ENCODE data around the gene SLC25A21.

SLC25A21 gene

DNA sequence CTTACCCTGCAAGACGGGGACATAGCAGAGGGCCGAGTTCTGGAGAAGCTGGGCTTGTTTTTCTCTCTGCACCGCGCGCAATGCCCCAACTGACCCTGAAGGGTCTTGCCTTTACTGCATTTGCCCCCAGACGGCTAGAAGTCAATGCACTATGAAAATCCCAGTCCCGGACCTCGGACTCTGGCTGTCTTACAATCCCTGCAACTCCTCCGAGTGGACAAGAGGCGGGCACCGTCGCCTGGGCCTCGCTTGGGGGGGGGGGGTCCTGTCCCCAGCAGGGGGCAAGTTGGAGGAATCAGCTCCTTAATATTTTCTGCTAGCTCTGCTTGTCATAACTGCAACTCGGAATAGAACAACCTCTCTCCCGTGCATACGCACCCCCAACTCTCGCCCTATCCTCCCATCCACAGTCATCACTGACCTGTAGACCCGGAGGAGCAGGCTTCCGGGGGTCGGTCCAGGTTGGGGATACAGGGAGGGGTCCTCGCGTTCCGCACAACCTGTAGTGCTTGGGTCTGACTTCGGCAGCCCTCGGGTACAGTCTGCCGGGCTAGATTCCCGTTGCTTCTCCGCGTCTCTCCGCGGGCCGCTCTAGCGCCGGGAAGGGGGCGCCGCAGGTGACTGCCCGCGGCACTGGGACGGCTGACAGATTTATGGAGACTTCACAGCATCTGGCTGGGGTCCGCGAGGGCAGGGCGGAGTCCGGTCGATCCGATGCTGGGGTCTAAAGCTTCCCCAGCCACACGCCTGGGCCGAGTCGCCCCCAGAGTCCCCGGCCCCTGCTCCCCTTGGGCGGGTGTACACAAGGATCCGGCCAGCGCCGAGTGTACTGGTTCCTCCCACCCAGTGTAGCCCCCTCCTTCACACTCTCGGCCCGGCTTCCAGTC, 514.0 kb downstream of the SLC25A21 start:
- DNase-seq, result no peak

DNA sequence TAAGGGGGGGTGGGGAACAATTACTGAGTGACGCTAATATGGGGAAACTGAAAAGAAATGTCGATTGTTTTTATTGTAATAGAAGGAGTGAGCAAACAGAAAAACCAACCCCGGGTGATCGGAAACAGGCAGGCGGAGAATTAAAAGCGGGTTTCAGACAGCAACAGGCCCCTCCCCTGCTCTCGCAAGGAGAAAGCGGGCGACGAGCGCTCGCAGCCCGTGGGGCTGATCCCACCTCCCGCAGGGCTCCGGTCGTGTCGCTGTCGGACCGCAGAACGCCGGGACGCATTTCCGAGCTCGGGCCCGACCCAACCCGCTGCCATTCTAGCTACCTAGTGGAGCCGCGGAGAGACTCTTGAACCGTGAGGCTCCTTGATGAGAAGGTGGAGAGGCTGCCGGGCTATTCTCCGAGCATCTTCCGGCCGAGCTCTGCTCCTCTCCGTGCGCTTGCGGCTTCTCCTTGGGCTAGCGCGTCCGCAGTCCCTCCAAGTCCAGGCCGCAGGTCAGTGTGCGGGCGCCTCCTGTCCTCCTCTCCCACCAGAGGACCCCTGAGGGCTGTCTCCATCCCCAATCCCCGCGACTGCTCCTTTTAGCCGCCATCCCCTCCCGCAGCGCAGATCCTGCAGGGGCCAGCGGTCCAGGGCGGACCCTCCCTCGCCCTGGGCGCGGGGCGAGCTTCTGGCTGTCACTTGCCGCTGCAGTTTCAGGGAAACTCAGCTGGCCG, 514.8 kb downstream of the SLC25A21 start:
- DNase-seq, result no peak

DNA sequence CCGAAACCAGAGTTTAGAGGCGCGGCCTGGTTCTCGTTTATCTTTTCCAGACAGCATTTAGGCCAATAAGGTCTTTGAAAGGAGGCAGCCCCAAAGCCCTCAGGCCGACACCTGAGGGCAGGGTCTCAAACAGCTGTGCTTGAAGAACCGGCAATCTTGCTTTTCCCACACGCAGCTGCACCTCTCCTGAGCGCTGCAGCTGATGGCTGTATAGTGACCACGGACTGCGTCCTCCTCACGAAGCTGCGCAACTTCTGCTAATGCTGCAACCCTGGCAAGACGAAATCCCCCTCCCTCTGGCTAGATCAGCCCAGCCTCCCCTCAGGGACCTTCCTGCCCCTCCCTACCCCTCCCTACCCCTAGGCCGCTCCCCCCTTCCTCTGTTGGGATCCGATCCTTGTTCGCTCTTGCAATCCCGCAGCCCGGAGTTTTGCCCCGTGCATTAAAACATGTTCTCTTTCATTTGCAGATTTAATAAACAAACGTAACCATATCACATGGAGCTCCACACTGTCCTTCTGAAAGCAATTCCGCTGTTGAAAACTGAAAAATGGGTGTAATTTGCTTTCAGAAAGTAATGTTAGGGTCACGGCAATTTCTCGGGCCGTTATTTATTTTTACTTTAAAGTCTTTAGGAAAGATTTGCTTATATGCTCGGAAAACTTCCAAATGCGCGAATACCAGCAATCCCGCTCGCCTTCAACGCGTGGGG, 515.6 kb downstream of the SLC25A21 start:
- DNase-seq, result no peak

DNA sequence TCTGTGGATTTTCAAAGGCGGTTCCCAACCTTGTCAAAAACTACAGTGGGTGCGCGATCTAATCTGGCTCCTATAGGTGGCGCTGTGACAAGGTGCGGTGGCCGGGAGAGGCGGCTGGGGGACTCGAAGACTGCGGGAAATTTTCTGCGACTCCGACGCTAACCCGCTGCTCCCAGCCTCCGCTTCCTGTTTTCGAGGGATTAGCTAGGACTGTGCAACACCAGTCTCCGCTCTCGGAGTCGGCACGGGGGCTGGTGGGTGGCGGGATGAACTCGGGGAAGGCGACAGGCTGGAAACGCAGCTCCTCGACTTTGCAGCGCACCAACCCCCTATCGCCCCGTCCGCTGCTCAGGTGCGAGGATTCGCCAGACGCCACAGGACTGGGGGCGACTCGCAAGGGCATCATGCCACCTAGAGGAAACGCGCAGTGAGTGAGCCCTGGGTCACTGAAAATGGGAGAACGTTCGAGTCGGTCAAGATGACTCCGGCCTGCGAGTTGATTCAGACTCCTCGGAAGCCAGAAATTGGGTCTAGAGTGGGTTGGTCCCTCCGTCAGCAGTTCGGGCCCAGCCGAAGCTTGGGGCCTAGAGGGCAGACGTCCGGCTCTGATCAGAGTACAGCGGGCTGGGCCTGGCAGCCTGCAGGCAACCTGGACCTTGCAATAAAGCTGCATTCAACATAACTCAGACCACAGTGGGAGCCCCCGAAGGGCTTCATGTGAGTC, 516.3 kb downstream of the SLC25A21 start:
- DNase-seq, result no peak

DNA sequence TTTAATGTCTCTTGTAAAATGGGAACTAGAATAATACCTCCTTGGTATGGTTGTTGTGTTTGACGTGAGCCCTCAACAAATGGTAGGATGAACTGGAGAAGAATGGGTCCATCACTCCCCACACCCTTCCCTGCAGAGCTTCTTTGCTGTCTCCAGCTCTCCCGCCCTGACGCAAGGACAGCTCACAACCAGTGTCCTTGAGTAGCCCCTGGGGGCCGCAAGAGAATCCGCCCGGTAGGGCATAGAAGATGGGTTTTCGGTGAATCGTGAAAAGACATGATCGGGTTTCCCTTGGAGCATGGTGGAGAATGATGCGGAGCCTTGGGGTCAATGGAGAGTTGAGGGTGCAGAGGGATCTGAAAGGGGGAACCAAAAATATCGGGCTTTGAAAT, 516.8 kb downstream of the SLC25A21 start:
- DNase-seq, result no peak

DNA sequence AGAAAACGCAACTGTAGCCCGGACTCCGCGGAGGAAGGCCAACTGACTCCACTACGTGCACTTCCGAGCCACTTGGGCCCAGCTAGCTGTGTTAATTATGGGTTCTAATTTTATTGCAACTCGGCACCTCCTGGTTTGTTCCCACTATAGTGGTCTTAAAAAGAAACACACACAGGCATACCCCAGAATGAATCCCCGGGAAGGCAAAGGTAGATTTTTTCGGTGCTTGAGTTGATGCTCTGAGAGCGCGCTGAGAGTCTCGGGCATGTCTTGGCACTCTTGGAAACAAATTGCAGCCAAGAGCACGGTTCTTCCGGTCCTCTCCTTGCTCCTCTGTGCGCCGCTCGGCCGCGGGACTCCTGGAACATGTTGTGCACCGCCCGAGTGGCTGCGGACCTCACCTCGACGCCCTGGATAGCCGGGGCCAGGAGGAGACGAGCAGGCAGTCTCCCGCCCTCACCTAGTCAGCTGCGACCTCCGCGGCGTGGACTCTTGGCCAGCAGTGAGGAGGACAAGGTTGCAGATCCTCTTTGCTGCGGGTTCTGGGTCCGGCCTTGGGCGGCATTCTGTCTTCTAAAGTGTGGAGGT, 517.5 kb downstream of the SLC25A21 start:
- DNase-seq, result no peak

DNA sequence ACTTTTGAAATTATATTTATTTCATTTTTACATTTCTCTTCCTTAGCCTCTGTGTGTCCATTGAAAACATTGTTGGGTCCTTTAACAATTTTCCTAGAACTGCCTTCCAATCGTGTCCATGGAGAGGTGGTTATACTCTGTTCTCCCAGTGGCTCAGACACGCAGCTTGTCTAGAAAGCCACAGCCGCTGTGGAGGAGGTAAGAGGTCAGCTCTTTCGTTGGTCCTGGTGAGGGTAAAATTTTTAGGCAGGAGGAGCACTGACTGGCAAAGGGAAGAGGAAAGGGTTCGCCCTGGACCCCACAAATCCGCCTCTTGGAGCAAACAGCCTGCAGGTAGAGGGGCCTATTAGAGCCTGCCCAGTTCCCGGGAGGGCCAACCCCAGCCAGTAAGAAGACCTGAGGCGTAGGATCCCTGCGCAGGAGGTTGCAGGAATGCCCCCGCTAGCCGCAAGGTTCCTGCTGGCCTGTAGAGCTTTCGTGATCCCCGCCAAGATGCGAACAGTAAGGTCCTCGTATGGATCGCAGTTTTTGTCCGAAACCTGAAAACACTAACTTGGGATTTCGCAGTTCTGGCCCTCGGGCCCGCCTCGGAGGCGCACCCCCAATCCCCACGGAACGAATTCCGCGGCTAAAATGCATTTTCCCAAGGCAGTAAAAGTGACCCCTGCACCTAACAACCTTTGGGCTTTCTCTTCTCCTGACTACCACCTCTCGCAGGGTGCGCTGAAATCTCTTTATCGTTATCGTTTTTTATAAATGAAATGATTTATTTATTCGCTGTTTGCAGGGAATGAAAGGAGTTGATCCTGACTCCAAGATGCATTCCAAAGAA, 518.2 kb downstream of the SLC25A21 start:
- DNase-seq, result no peak

DNA sequence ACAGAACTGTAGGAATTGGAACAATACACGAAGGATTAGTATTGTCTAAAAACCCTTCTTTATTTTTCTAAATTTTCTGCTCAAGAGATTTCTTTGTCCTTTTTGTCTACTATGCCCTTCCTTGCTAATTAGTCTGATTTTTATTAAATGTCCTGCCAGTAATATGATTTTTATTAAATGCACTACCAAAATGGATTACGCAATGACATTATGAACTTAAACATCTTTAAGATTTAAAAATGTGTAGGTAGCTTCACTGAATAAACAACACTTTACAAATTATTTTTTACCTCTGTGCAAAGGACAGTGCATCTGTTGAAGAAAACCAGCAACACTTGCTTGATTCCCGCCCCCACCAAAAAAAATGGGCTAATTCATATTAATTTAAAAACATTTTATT, 519.0 kb downstream of the SLC25A21 start:
- no peak for DNase-seq

DNA sequence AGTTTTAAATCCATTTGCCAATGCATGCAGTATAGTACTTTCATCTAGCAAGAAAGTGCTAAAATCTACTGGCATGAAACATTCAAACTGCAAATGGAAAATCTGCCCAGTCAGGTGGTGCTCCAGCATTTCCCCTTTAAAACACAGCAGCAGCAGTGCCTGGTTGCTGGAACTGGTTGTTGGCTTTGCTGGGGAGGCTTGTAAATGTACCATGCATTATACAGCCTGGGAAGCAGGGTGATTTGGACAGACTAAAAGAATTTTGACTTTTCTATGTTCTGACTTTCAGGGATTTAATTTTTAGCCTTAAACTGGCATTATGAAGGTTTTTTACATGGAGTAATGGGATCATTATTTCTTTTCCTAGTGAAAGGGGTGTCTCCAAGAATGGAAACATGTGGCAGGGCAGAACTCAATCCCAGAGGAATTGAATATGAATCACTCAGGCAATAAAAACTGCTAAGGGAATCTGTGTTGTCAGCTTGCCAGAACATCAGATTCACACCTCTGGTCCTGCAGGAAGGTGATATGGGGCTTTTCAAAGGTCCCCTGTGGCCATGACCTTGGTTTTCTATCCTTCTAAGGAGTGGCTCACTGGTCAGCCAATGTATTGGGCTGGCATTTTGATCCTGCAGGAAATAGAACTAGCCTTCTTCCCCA, 519.7 kb downstream of the SLC25A21 start:
- DNase-seq, result no peak

DNA sequence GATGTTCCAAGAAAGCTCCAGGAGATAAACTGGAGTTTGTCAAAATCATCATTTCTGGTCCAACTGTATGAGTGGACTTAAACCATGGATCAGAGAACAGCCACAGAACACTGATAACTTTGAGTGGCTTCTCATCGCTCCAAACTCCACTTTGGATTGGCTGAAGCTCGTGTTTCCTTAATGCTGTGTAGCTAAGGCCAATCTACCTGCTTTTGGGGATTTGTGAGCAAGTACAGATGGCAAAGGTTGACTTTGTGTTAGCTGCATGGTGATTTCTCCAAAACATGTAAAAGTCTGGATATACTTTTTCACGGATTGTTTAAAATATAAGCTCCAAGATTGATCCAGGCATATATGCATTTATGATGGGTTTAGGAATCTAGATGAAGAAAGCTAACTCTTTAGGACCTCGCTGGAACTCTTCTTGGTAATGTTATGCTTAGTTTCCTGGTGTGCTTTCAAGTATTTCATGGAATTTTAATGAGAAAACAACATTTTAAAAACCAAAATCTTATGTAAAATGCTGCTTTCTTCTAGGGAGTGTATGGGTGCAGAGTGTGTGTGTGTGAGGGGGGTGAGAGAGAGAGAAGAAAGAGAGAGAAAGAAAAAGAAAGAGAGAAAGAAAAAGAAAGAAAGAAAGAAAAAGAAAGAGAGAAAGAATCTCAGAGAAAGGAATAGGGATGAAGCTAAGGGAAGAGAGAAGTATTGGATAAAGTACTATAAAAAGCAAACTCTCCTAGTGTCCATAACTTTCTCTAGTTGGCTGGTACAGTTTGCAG, 522.3 kb downstream of the SLC25A21 start:
- no peak for DNase-seq

DNA sequence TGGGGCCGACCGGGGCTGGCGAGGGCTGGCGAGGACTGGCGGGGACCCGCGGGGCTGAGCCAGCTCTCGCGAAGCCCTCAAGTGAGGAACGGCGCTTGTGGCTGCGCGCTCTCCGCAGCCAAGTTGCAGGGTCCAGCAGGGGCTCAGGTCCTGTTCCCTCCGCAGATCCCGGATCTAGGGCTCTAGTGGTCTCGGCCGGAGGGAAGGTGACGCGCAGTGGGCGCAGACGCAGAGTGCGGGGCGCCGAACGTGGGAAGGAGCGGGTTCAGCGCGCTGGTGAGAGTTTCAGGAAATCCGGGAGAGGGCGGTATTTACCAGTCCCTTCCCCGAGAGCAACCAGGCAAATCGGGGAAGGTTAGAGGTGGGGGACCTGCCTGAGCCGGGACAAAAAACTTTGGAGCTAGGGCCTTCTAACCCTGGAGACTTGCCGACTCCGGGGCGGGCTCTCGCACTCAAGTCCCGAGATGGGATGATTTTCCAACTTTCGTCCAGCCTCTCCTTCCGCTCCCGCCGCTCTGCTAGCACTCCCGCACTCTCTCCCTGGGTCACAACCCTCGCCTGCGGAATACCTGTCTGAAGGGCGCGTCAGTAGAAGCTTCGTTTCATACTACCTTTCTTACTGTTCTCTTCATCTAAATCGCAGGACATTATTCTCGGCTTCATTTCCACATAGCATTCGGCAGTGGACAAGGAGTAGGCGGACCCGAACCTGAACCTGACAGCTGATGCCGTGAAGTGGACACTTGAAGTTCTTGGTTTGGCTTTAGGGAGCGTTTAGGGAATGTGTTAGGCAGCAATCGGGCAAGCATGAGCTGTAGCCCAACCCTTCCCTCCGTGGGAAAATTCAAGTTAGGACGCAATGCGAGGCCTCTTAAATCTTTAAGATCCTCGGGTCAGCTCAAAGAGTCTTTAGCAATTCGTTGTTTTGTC, 524.3 kb downstream of the SLC25A21 start:
- DNase-seq, result peak; percentile 37 to 63

DNA sequence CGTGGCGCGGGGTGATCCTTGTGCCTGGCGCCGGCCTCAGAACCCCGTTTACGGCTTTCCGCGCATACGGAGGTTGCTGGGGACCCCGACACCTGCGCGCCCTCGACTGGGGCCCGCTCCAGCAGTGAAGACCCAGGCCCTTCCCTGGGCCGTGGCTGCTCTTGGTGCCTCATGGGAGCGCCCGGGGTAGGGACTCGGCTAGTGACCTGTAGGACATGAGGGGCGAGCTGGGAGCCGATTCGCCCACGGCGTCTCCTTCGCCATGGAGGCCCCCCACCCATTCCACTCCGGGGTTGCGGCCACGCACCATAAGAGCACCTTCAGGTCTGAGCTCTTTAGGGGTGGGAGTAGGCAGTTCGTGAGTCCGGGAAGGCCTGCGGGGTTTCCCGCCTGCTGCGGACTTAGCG, 525.0 kb downstream of the SLC25A21 start:
- no peak for DNase-seq

DNA sequence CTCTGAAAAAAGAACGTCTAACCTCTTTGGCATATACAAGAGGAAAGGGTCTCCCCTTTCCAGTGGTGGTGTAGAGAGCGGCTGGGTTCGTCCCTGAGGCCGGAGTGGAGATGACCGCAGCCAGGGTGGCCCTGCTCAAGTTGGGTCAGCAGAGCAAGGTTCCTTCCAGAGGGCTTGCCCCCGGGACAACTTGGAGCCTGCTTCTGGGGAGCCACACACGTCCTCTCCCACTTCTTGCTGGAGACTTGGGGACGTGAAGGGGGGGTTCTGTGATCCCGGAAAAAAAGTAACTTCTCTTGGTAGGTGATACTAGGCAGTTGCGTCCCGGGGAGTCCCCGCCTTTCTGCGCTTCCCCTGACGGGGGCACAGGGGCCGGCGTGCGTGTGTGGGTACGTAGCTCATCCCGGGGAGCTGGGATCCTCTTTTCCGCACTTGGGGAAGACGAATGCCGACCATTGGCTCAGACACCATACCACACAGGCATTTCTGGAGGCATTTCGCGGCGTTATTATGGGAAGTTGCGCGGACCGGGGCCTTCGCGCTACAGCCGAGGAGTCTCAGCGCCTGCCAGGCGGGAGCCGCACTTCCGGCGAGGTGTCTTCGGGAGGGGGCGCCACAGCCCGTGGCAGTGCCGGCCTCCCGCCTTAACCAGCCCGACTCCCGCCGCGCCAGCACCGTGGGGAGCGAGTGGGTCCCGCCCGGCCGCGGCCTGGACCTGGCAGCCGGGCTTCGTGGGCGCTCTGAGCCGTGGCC, 525.6 kb downstream of the SLC25A21 start:
- DNase-seq, result no peak

DNA sequence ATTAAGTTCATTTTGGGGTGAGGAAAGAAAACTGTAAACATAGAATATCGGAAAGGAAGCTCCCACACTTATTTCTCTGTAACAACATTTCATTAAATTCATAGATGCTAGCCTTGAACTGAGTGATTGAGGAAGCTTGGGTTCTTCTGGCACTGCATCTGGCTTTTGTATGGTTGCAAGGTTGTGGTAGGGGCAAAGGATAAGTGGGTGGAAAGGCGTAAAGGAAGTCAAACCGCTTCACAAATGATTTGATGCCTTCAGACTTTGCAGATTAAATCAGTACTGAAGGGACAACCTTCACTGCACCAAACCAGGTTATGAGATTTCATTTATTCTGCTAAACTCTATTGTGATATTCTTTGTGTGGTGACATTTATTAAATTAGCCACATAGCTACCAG, 538.8 kb downstream of the SLC25A21 start:
- DNase-seq, result no peak
